HCT116 (cell line): ENCODE results near the gene GABPB2. TPM values are rescaled to one million over a fixed set of nuclear protein-coding genes. Genes with fewer than 3 reads are reported as not detected.

Source experiments
- ATAC-seq: fragments of 200-7000 bp; cut with Tn5 transposase; 2 replicates; pipeline ENCODE4 v1.9.1; 2020; ENCODE audit warnings: mild to moderate bottlenecking, moderate library complexity
- BruUV-seq: library from RNA; stranded (reverse); fragments of 400-500 nt; replicated peaks from 2 replicates; lab custom pipeline; 2021; lab: Mats Ljungman, UMichigan
- CTCF ChIA-PET: fragments of 300-600 bp; sonication (Branson Sonifier 250); formaldehyde crosslinking; loops from one replicate; lab custom pipeline; 2021; ENCODE audit warnings: antibody characterized with exemption; lab: Charles Lee
- POLR2A ChIA-PET: fragments of 300-600, 350-600 bp; sonication (Branson Sonifier 250); formaldehyde crosslinking; loops from one replicate; lab custom pipeline; 2021; ENCODE audit warnings: antibody characterized with exemption; lab: Charles Lee
- RAD21 ChIA-PET, 2 experiments: fragments of 300-600 bp; sonication (Branson Sonifier 250); formaldehyde crosslinking; loops; one replicate each; lab custom pipeline; 2023; ENCODE audit warnings: low total read pairs in 2 of 2; ENCODE audit not compliant: uncharacterized antibody in 2 of 2, unreplicated experiment in 2 of 2, low non-redundant PET in 1 of 2; lab: Charles Lee
- DNase-seq: peaks from one replicate; pipeline ENCODE4 v3.0.0-alpha.2; 2010; ENCODE audit warnings: low read depth, low spot score
- H2AFZ ChIP-seq: fragments of 200-600 bp; shearing (Covaris generic), sonication (generic); 2 replicates; pipeline ENCODE4 v1.6.1; 2017; ENCODE audit warnings: low read depth, mixed run types, mixed read lengths, antibody characterized with exemption, low read length; ENCODE audit not compliant: poor library complexity, severe bottlenecking
- H3K27ac ChIP-seq: 2 replicates; pipeline ENCODE4 v1.5.1; 2012; ENCODE audit warnings: low read depth, low read length
- H3K27me3 ChIP-seq: fragments of 200-600 bp; sonication (generic); 2 replicates; pipeline ENCODE4 v1.6.1; 2016; ENCODE audit warnings: mixed run types, low read length, mixed read lengths; ENCODE audit not compliant: insufficient read depth
- H3K36me3 ChIP-seq, 2 experiments: fragments of 200-500 bp in 1 of 2; fragments of 200-600 bp in 1 of 2; sonication (Bioruptor generic) in 1 of 2; sonication (generic) in 1 of 2; 2 replicates each; pipeline versions ENCODE4 v1.5.1 to v1.6.1; 2014 to 2016; ENCODE audit warnings: low read length in 2 of 2, inconsistent platforms in 1 of 2, mixed read lengths in 1 of 2, mixed run types in 1 of 2; ENCODE audit not compliant: insufficient read depth in 2 of 2, control insufficient read depth in 1 of 2
- H3K4me1 ChIP-seq, 2 experiments: fragments of 200-600 bp in 1 of 2; sonication (generic) in 1 of 2; 2 replicates each; pipeline versions ENCODE4 v1.5.1 to v1.6.1; 2012 to 2017; ENCODE audit warnings: low read length in 2 of 2, inconsistent platforms in 1 of 2, mild to moderate bottlenecking in 1 of 2, mixed read lengths in 1 of 2, mixed run types in 1 of 2, moderate library complexity in 1 of 2; ENCODE audit not compliant: insufficient read depth in 2 of 2, control insufficient read depth in 1 of 2
- H3K4me2 ChIP-seq: fragments of 200-600 bp; sonication (generic); 2 replicates; pipeline ENCODE4 v1.6.1; 2017; ENCODE audit warnings: mixed run types, low read length, mixed read lengths
- H3K4me3 ChIP-seq, 2 experiments: fragments of 200-600 bp in 1 of 2; sonication (generic) in 1 of 2; replicated peaks in 1 of 2; 2 replicates each; pipeline ENCODE4 v1.5.1; 2011 to 2016; ENCODE audit warnings: low read length in 2 of 2, control low read depth in 1 of 2, low read depth in 1 of 2, mild to moderate bottlenecking in 1 of 2, mixed read lengths in 1 of 2, mixed run types in 1 of 2
- H3K79me2 ChIP-seq: fragments of 200-600 bp; sonication (generic); 2 replicates; pipeline ENCODE4 v1.6.1; 2017; ENCODE audit warnings: mild to moderate bottlenecking, mixed run types, low read length, moderate library complexity, mixed read lengths; ENCODE audit not compliant: insufficient read depth
- H3K9ac ChIP-seq: fragments of 200-600 bp; sonication (generic); 2 replicates; pipeline ENCODE4 v1.6.1; 2016; ENCODE audit warnings: low read length, mixed read lengths
- H3K9me2 ChIP-seq: fragments of 200-600 bp; sonication (generic), shearing (Covaris generic); 2 replicates; pipeline ENCODE4 v1.6.1; 2017; ENCODE audit warnings: mixed run types, mild to moderate bottlenecking, moderate library complexity; ENCODE audit not compliant: insufficient read depth
- H3K9me3 ChIP-seq, 2 experiments: fragments of 200-500 bp in 1 of 2; fragments of 200-600 bp in 1 of 2; sonication (Bioruptor generic) in 1 of 2; sonication (generic) in 1 of 2; 2 replicates each; pipeline ENCODE4 v1.6.1; 2014 to 2017; ENCODE audit warnings: low read length in 2 of 2, mixed read lengths in 2 of 2, inconsistent platforms in 1 of 2, low read depth in 1 of 2, mild to moderate bottlenecking in 1 of 2, mixed run types in 1 of 2, moderate library complexity in 1 of 2; ENCODE audit not compliant: control insufficient read depth in 1 of 2, insufficient read depth in 1 of 2
- H4K20me1 ChIP-seq: fragments of 200-600 bp; sonication (generic), shearing (Covaris generic); 2 replicates; pipeline ENCODE4 v1.6.1; 2017; ENCODE audit warnings: mixed run types, mild to moderate bottlenecking, moderate library complexity; ENCODE audit not compliant: insufficient read depth
- ELF1 ChIP-seq: IDR thresholded peaks from 2 replicates; pipeline ENCODE4 v1.6.1; 2012; ENCODE audit warnings: low read depth, borderline replicate concordance
- POLR2A ChIP-seq: IDR thresholded peaks from 2 replicates; pipeline ENCODE4 v1.7.0; 2011; ENCODE audit warnings: borderline replicate concordance; ENCODE audit not compliant: insufficient read depth, insufficient read length; ENCODE audit errors: extremely low read depth
- intact Hi-C: fragments of 100-400 bp; cut with micrococcal nuclease; formaldehyde crosslinking; loops from 2 replicates; pipeline ENCODE4 v1.10.0; 2022
- total RNA-seq: library from RNA; stranded (reverse); gene quantifications from one replicate; pipeline ENCODE4 v1.2.1, GENCODE V29; 2021; ENCODE audit not compliant: unreplicated experiment

GABPB2 gene
- total RNA-seq, 1 experiment from 2014 or later = 7.7 TPM

DNA sequence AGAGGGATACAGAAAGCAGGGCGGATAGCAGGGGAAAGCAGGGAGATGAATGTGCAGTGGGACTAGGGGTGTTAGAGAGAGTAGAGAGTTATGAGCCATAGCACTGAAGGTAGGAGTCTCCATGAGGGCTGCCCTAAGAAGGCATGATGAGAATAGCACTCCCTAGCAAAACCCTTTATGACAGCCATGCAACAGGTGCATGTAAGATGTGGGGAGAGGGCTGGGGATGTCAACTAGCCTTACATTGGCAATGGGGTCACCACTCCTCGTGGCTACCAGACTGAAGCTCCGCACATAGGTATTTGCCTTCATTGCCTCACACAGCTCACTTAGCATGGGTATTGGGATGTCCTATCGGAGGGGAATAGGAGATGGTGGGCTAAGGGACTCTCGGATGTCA is 100.6 kb downstream of the GABPB2 start:
- no peaks in the 10 kb centered on the region for H3K9me2 ChIP-seq
- no peak for DNase-seq
- TF ChIP-seq ELF1 = no peak
- no peak for TF ChIP-seq POLR2A
- BruUV-seq = no TSS peak
- peaks cover 5 to 12% of the 10 kb centered on the region in 2 experiments; a peak in 3 of 4 replicates for H3K36me3 ChIP-seq
- H2AFZ ChIP-seq = no peak overlapping the region
- H3K27ac ChIP-seq = no peak overlapping the region
- H3K9ac ChIP-seq = no peak overlapping the region
- POLR2A ChIA-PET = no interaction called here
- no peak overlapping the region for H3K4me2 ChIP-seq
- intact Hi-C loops = no loop called here
- H3K27me3 ChIP-seq = no peaks in the 10 kb centered on the region
- no peaks in the 10 kb centered on the region for H4K20me1 ChIP-seq
- no peaks in the 10 kb centered on the region for H3K9me3 ChIP-seq
- H3K4me3 ChIP-seq = no peak overlapping the region
- CTCF ChIA-PET = interaction anchor here (1.5 kb wide), 1 partner anchor 71 kb away, joined by 4 read pairs; no protein-coding TSS in a partner anchor
- peaks cover 7 to 8% of the 10 kb centered on the region in 2 experiments for H3K4me1 ChIP-seq
- RAD21 ChIA-PET = no interaction called here
- ATAC-seq = no peak
- H3K79me2 ChIP-seq = peaks cover 12% of the 10 kb centered on the region; the same call in 1 of the 2 replicates

Other genes starting within 250 kb of the GABPB2 start
- gene ARNT, start 194.2 kb upstream of the GABPB2 start, total RNA-seq = 27.2 TPM
- gene CTXND2, start 183.6 kb upstream of the GABPB2 start, total RNA-seq = not detected
- 54.3 TPM for gene SETDB1, start 144.4 kb upstream of the GABPB2 start, total RNA-seq
- 218 TPM for gene CERS2, start 95.9 kb upstream of the GABPB2 start, total RNA-seq
- gene ANXA9, start 88.5 kb upstream of the GABPB2 start, total RNA-seq = 2.7 TPM
- 1.2 TPM for gene MINDY1, start 63.9 kb upstream of the GABPB2 start, total RNA-seq
- 20.2 TPM for gene PRUNE1, start 62.3 kb upstream of the GABPB2 start, total RNA-seq
- 0.86 TPM for gene BNIPL, start 34.2 kb upstream of the GABPB2 start, total RNA-seq
- not detected for gene C1orf56, start 23.0 kb upstream of the GABPB2 start, total RNA-seq
- 50.5 TPM for gene CDC42SE1, start 11.1 kb upstream of the GABPB2 start, total RNA-seq
- 0.17 TPM for gene MLLT11, start 10.4 kb upstream of the GABPB2 start, total RNA-seq
- gene SEMA6C, start 75.9 kb downstream of the GABPB2 start, total RNA-seq = 8.2 TPM
- gene TNFAIP8L2, start 85.9 kb downstream of the GABPB2 start, total RNA-seq = not detected
- 5.0 TPM for gene LYSMD1, start 95.1 kb downstream of the GABPB2 start, total RNA-seq
- 34.1 TPM for gene SCNM1, start 95.4 kb downstream of the GABPB2 start, total RNA-seq
- gene TMOD4, start 105.2 kb downstream of the GABPB2 start, total RNA-seq = 1.8 TPM
- 68.9 TPM for gene VPS72, start 119.4 kb downstream of the GABPB2 start, total RNA-seq
- 75.4 TPM for gene PIP5K1A, start 127.8 kb downstream of the GABPB2 start, total RNA-seq
- gene PSMD4, start 184.0 kb downstream of the GABPB2 start, total RNA-seq = 225 TPM
- 34.3 TPM for gene ZNF687, start 211.5 kb downstream of the GABPB2 start, total RNA-seq